ENCODE measurements around the gene NXPH4. TPM values are rescaled to one million over a fixed set of nuclear protein-coding genes. Genes with fewer than 3 reads are reported as not detected.

Gene NXPH4
- total RNA-seq, 1 experiment from 2014 or later, result 20.0 TPM

DNA sequence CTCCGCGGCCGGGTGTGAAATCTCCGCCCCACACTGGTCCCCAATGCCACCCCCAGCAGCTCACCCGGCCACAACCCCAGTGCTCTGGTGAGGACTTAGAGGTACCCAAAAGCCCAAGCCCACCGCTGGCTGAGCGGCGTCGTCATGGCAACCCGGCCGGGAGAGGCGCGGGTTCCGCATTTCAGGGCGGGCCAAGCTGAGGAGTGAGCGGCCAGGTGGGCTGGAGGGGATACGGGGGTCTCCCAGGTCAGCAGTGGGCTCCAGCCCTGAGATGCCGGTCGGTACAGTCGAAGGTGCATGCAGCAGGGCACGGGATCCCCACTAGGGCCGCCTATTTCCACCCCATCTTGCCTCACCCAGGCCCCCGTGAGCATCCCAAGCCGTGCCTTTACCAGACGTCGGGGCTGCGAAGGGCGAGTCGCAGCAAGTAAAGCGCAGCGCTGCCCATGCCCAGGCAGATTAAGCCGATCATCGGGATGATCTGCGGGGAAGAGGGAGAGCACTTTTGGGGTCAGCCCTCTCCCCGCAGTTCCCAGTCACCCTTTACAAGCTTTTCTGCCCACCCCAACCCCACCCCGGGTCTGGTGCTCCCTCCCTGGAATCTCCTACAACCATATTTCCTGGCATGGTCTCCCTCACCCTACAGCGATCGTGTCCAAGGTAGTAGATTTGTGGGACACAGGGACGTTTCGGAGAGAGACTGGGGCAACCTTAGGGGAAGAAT is 19.8 kb downstream of the NXPH4 start:
- ATAC-seq (no peak), DNase-seq (ENCODE audit: low read depth, low spot score) (no peak)
- H3K9me3 ChIP-seq (ENCODE audit: control insufficient read depth in 1 of 2, insufficient read depth in 1 of 2, low read depth in 1 of 2, low read length in 2 of 2), result no peaks in the 10 kb centered on the region
- ChIA-PET POLR2A (no interaction called here), CTCF (no interaction called here), RAD21 (ENCODE audit: low non-redundant PET in 1 of 2, low total read pairs in 2 of 2, uncharacterized antibody in 2 of 2, unreplicated experiment in 2 of 2) (no interaction called here)
- H3K9ac ChIP-seq (ENCODE audit: low read length), result no peak overlapping the region
- H4K20me1 ChIP-seq (ENCODE audit: insufficient read depth), result no peaks in the 10 kb centered on the region
- intact Hi-C loops (cut with micrococcal nuclease), result no loop called here
- peaks cover 15 to 28% of the 10 kb centered on the region in 2 experiments for H3K36me3 ChIP-seq (ENCODE audit: control insufficient read depth in 1 of 2, insufficient read depth in 2 of 2, low read length in 2 of 2)
- H3K27ac ChIP-seq (ENCODE audit: low read depth, low read length), result no peak overlapping the region
- TF ChIP-seq POLR2AphosphoS5 (IDR thresholded peaks at IDR 0.05; ENCODE audit: low read depth, low read length) (peak; percentile 21; the same call in 1 of the 2 replicates), POLR2A (IDR thresholded peaks at IDR 0.05; ENCODE audit: borderline replicate concordance, extremely low read depth, insufficient read depth, insufficient read length) (no peak)
- no TSS peak for BruUV-seq (replicated peaks)
- no peak overlapping the region for H2AFZ ChIP-seq (ENCODE audit: low read depth, low read length, poor library complexity, severe bottlenecking)
- H3K9me2 ChIP-seq (ENCODE audit: insufficient read depth), result no peaks in the 10 kb centered on the region
- no peak overlapping the region for H3K4me3 ChIP-seq (replicated peaks in 1 of 2; ENCODE audit: low read depth in 1 of 2, low read length in 2 of 2)
- H3K79me2 ChIP-seq (ENCODE audit: insufficient read depth, low read length), result peaks cover 12% of the 10 kb centered on the region; the same call in 1 of the 2 replicates
- H3K27me3 ChIP-seq (ENCODE audit: insufficient read depth, low read length), result peaks cover 4% of the 10 kb centered on the region; the same call in 1 of the 2 replicates
- peaks cover 20 to 24% of the 10 kb centered on the region in 2 experiments for H3K4me1 ChIP-seq (ENCODE audit: control insufficient read depth in 1 of 2, insufficient read depth in 2 of 2, low read length in 2 of 2)
- H3K4me2 ChIP-seq (ENCODE audit: low read length), result no peak overlapping the region

DNA sequence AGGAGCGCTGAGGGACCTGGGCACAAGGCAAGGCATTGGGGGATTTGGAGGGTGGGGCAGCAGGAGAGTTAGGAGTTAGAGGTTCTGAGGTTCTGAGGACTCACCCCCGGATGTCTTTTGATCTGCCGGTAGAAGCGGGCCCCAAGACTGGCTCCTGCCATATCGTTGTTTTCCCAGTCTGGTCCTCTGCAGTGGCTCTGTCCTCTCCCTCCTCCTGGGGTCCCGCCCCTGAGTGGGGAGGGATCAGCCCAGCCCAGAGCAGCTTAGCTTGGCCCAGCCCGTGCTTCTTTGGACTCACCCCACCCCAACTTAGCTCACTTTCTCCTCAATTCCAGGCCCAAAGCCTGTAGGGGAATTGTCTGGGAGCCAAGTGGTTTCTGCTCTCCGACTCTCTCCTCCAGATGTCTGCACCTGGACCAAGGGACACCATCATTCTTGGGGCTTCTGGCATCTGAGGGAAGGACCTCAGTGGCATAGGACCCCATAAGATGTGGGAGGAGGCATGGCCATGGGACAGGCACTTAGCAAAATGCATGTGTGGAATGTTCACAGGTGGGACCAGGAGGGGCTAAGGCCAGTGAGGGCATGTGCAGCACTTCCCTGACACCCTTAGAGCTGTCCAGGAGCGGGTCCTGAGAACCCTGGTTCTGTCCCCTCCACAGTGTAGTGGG is 20.5 kb downstream of the NXPH4 start:
- Histone ChIP-seq H3K9me3 (ENCODE audit: control insufficient read depth in 1 of 2, insufficient read depth in 1 of 2, low read depth in 1 of 2, low read length in 2 of 2) (no peaks in the 10 kb centered on the region), H3K4me3 (replicated peaks in 1 of 2; ENCODE audit: low read depth in 1 of 2, low read length in 2 of 2) (no peak overlapping the region), H3K27ac (ENCODE audit: low read depth, low read length) (no peak overlapping the region), H4K20me1 (ENCODE audit: insufficient read depth) (no peaks in the 10 kb centered on the region), H2AFZ (ENCODE audit: low read depth, low read length, poor library complexity, severe bottlenecking) (no peak overlapping the region), H3K27me3 (ENCODE audit: insufficient read depth, low read length) (peaks cover 4% of the 10 kb centered on the region; the same call in 1 of the 2 replicates), H3K79me2 (ENCODE audit: insufficient read depth, low read length) (peaks cover 5% of the 10 kb centered on the region; the same call in 1 of the 2 replicates), H3K9ac (ENCODE audit: low read length) (no peak overlapping the region), H3K4me2 (ENCODE audit: low read length) (no peak overlapping the region), H3K9me2 (ENCODE audit: insufficient read depth) (no peaks in the 10 kb centered on the region), H3K36me3 (ENCODE audit: control insufficient read depth in 1 of 2, insufficient read depth in 2 of 2, low read length in 2 of 2) (peaks cover 13 to 22% of the 10 kb centered on the region in 2 experiments), H3K4me1 (ENCODE audit: control insufficient read depth in 1 of 2, insufficient read depth in 2 of 2, low read length in 2 of 2) (peaks cover 20 to 24% of the 10 kb centered on the region in 2 experiments)
- no TSS peak for BruUV-seq (replicated peaks)
- ChIA-PET POLR2A (no interaction called here), CTCF (no interaction called here), RAD21 (ENCODE audit: low non-redundant PET in 1 of 2, low total read pairs in 2 of 2, uncharacterized antibody in 2 of 2, unreplicated experiment in 2 of 2) (no interaction called here)
- no peak for DNase-seq (ENCODE audit: low read depth, low spot score)
- intact Hi-C loops (cut with micrococcal nuclease), result no loop called here
- ATAC-seq, result no peak
- TF ChIP-seq TCF7L2 (IDR thresholded peaks at IDR 0.05; ENCODE audit: borderline replicate concordance, extremely low read depth, insufficient read depth, insufficient read length) (no peak), ELF1 (IDR thresholded peaks at IDR 0.05; ENCODE audit: borderline replicate concordance, low read depth) (no peak), POLR2A (IDR thresholded peaks at IDR 0.05; ENCODE audit: borderline replicate concordance, extremely low read depth, insufficient read depth, insufficient read length) (no peak), CEBPB (IDR thresholded peaks at IDR 0.05; ENCODE audit: low read depth) (no peak), SRF (IDR thresholded peaks at IDR 0.05; ENCODE audit: low read depth) (no peak), RAD21 (IDR thresholded peaks at IDR 0.05; ENCODE audit: low read depth) (no peak)
- TF ChIP-seq, protein P1, sequence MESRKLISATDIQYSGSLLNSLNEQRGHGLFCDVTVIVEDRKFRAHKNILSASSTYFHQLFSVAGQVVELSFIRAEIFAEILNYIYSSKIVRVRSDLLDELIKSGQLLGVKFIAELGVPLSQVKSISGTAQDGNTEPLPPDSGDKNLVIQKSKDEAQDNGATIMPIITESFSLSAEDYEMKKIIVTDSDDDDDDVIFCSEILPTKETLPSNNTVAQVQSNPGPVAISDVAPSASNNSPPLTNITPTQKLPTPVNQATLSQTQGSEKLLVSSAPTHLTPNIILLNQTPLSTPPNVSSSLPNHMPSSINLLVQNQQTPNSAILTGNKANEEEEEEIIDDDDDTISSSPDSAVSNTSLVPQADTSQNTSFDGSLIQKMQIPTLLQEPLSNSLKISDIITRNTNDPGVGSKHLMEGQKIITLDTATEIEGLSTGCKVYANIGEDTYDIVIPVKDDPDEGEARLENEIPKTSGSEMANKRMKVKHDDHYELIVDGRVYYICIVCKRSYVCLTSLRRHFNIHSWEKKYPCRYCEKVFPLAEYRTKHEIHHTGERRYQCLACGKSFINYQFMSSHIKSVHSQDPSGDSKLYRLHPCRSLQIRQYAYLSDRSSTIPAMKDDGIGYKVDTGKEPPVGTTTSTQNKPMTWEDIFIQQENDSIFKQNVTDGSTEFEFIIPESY (IDR thresholded peaks at IDR 0.05; ENCODE audit: extremely low read depth, insufficient replicate concordance, low read length), result no peak
- TF ChIP-seq, protein P2, sequence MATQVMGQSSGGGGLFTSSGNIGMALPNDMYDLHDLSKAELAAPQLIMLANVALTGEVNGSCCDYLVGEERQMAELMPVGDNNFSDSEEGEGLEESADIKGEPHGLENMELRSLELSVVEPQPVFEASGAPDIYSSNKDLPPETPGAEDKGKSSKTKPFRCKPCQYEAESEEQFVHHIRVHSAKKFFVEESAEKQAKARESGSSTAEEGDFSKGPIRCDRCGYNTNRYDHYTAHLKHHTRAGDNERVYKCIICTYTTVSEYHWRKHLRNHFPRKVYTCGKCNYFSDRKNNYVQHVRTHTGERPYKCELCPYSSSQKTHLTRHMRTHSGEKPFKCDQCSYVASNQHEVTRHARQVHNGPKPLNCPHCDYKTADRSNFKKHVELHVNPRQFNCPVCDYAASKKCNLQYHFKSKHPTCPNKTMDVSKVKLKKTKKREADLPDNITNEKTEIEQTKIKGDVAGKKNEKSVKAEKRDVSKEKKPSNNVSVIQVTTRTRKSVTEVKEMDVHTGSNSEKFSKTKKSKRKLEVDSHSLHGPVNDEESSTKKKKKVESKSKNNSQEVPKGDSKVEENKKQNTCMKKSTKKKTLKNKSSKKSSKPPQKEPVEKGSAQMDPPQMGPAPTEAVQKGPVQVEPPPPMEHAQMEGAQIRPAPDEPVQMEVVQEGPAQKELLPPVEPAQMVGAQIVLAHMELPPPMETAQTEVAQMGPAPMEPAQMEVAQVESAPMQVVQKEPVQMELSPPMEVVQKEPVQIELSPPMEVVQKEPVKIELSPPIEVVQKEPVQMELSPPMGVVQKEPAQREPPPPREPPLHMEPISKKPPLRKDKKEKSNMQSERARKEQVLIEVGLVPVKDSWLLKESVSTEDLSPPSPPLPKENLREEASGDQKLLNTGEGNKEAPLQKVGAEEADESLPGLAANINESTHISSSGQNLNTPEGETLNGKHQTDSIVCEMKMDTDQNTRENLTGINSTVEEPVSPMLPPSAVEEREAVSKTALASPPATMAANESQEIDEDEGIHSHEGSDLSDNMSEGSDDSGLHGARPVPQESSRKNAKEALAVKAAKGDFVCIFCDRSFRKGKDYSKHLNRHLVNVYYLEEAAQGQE (IDR thresholded peaks at IDR 0.05; ENCODE audit: low read depth), result no peak
- TF ChIP-seq, protein P3, sequence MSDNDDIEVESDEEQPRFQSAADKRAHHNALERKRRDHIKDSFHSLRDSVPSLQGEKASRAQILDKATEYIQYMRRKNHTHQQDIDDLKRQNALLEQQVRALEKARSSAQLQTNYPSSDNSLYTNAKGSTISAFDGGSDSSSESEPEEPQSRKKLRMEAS (IDR thresholded peaks at IDR 0.05), result no peak
- TF ChIP-seq, protein P4, sequence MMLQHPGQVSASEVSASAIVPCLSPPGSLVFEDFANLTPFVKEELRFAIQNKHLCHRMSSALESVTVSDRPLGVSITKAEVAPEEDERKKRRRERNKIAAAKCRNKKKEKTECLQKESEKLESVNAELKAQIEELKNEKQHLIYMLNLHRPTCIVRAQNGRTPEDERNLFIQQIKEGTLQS (IDR thresholded peaks at IDR 0.05), result no peak

All from HCT116 (cell line).